ENCODE results near the gene KMT2E. TPM values are rescaled to one million over a fixed set of nuclear protein-coding genes. Genes with fewer than 3 reads are reported as not detected.

Gene KMT2E
- total RNA-seq, 2 donors from 2014 or later: 48.5 to 67.2 TPM

DNA sequence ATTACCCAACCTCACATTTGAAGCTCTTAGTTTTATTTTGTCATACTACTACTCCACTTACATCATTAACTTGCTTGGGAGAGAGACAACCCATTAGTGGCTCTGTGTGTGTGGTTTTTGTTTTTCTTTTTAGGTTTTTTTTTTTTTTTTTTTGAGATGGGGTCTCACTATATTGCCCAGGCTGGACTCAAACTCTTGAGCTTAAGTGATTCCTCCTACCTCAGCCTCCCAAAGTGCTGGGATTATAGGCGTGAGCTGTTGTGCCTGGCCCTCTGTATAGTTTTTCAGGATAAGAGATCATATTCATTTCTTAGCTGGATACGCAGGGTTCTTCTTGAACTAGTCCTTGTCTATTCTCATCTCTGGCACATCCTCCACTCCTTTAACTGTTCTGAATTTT, 41.1 kb downstream of the KMT2E start:
- peaks cover 39% of the 10 kb centered on the region for H3K4me1 ChIP-seq
- intact Hi-C loops (cut with DNase I): no loop called here
- H3K4me3 ChIP-seq: no peak overlapping the region
- no peak overlapping the region for H3K27ac ChIP-seq
- no peaks in the 10 kb centered on the region for H3K9me3 ChIP-seq
- DNase-seq (no peak), ATAC-seq (no peak)
- no peaks in the 10 kb centered on the region for H3K36me3 ChIP-seq (replicated peaks in 1 of 2; ENCODE audit: insufficient read depth in 1 of 2, low read depth in 2 of 2)
- 93% methylated on average over 2 of the region's 2 CpGs for whole genome bisulfite sequencing, 2 donors
- TF ChIP-seq POLR2A (IDR thresholded peaks at IDR 0.05) (no peak), CTCF (IDR thresholded peaks at IDR 0.05) (no peak)
- H3K27me3 ChIP-seq: no peaks in the 10 kb centered on the region

GRCh38 chr7:105055621-105056020, 41.6 kb downstream of the KMT2E start:
- Histone ChIP-seq H3K4me3 (no peak overlapping the region), H3K27me3 (no peaks in the 10 kb centered on the region), H3K9me3 (no peaks in the 10 kb centered on the region), H3K27ac (no peak overlapping the region), H3K36me3 (replicated peaks in 1 of 2; ENCODE audit: insufficient read depth in 1 of 2, low read depth in 2 of 2) (no peaks in the 10 kb centered on the region), H3K4me1 (peaks cover 43% of the 10 kb centered on the region)
- ATAC-seq (no peak), DNase-seq (no peak)
- intact Hi-C loops (cut with DNase I): no loop called here
- 12 to 16% methylated on average over 1 of the region's 1 CpG for WGBS, 2 donors
- TF ChIP-seq CTCF (IDR thresholded peaks at IDR 0.05) (no peak), POLR2A (IDR thresholded peaks at IDR 0.05) (no peak)

DNA sequence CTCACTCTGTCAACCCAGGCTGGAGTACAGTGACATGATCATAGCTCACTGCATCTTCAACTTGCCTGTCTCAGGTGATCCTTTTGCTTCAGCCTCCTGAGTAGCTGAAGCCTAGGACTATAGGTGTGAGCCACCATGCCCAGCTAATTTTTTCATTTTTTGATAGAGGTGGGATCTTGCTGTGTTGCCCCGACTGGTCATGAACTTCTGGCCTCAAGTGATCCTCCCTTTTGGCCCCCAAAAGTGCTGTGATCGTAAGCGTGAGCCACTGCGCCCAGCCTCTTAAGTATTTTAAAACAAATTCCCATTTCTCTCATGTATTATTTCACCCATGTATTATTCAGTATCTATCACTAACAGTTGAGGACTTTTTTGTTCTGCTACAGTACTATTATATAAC, 43.5 kb downstream of the KMT2E start:
- DNase-seq (no peak), ATAC-seq (no peak)
- no peaks in the 10 kb centered on the region for H3K9me3 ChIP-seq
- TF ChIP-seq POLR2A (IDR thresholded peaks at IDR 0.05) (no peak), CTCF (IDR thresholded peaks at IDR 0.05) (no peak)
- H3K27me3 ChIP-seq: no peaks in the 10 kb centered on the region
- 90 to 99% methylated on average over 4 of the region's 4 CpGs for WGBS, 2 donors
- no peak overlapping the region for H3K27ac ChIP-seq
- H3K4me3 ChIP-seq: no peak overlapping the region
- no peaks in the 10 kb centered on the region for H3K36me3 ChIP-seq (replicated peaks in 1 of 2; ENCODE audit: insufficient read depth in 1 of 2, low read depth in 2 of 2)
- H3K4me1 ChIP-seq: peaks cover 44% of the 10 kb centered on the region
- intact Hi-C loops (cut with DNase I): no loop called here

- no peak for ATAC-seq
- H3K4me3 ChIP-seq: no peak overlapping the region
- WGBS, 2 donors: 92 to 96% methylated on average over 4 of the region's 4 CpGs
- peaks cover 35% of the 10 kb centered on the region for H3K4me1 ChIP-seq
- no peak overlapping the region for H3K27ac ChIP-seq
- DNase-seq: no peak
- H3K27me3 ChIP-seq: no peaks in the 10 kb centered on the region
- TF ChIP-seq POLR2A (IDR thresholded peaks at IDR 0.05): no peak
- TF ChIP-seq CTCF (IDR thresholded peaks at IDR 0.05): no peak
- no peaks in the 10 kb centered on the region for H3K9me3 ChIP-seq
- H3K36me3 ChIP-seq (replicated peaks in 1 of 2; ENCODE audit: insufficient read depth in 1 of 2, low read depth in 2 of 2): no peaks in the 10 kb centered on the region
- intact Hi-C loops (cut with DNase I): no loop called here
Measured at GRCh38 chr7:105060437-105060836, 46.4 kb downstream of the KMT2E start.

GRCh38 chr7:105060923-105061322, 46.9 kb downstream of the KMT2E start:
- no peak for TF ChIP-seq POLR2A (IDR thresholded peaks at IDR 0.05)
- TF ChIP-seq CTCF (IDR thresholded peaks at IDR 0.05): no peak
- no peak overlapping the region for H3K4me3 ChIP-seq
- H3K36me3 ChIP-seq (replicated peaks in 1 of 2; ENCODE audit: insufficient read depth in 1 of 2, low read depth in 2 of 2): no peaks in the 10 kb centered on the region
- 65 to 74% methylated on average over 3 of the region's 3 CpGs for WGBS, 2 donors
- H3K27ac ChIP-seq: no peak overlapping the region
- H3K27me3 ChIP-seq: no peaks in the 10 kb centered on the region
- H3K9me3 ChIP-seq: no peaks in the 10 kb centered on the region
- no peak for ATAC-seq
- intact Hi-C loops (cut with DNase I): no loop called here
- peaks cover 32% of the 10 kb centered on the region for H3K4me1 ChIP-seq
- DNase-seq: no peak
